H9 (cell line): Measurements from ENCODE around the gene DYNLRB2. TPM values are rescaled to one million over a fixed set of nuclear protein-coding genes. Genes with fewer than 3 reads are reported as not detected.

Experiments used
- DNase-seq: peaks from one replicate; pipeline ENCODE4 v3.0.0-alpha.2; 2017
- H2AFZ ChIP-seq: one replicate; pipeline ENCODE4 v1.6.1; 2013; ENCODE audit warnings: mild to moderate bottlenecking, low read length, control low read depth, moderate library complexity
- H2AK5ac ChIP-seq: 2 replicates; pipeline ENCODE4 v1.6.1; 2013; ENCODE audit warnings: low read length, control low read depth, mixed read lengths; ENCODE audit not compliant: insufficient read length
- H2BK120ac ChIP-seq: one replicate; pipeline ENCODE4 v1.6.1; 2013; ENCODE audit warnings: low read depth, mild to moderate bottlenecking, low read length, control low read depth, inconsistent platforms; ENCODE audit not compliant: poor library complexity, severe bottlenecking
- H2BK12ac ChIP-seq: 2 replicates; pipeline ENCODE4 v1.6.1; 2013; ENCODE audit warnings: low read length, control low read depth, mixed read lengths, low read depth; ENCODE audit not compliant: insufficient read length
- H2BK15ac ChIP-seq: 2 replicates; pipeline ENCODE4 v1.6.1; 2013; ENCODE audit warnings: low read depth, low read length, control low read depth
- H2BK20ac ChIP-seq: one replicate; pipeline ENCODE4 v1.6.1; 2013; ENCODE audit warnings: low read depth, mild to moderate bottlenecking, low read length, control low read depth, inconsistent platforms; ENCODE audit not compliant: poor library complexity, severe bottlenecking
- H2BK5ac ChIP-seq: 2 replicates; pipeline ENCODE4 v1.6.1; 2013; ENCODE audit warnings: low read length, control low read depth, mixed read lengths; ENCODE audit not compliant: insufficient read length
- H3K14ac ChIP-seq: 2 replicates; pipeline ENCODE4 v1.6.1; 2013; ENCODE audit warnings: low read length, control low read depth; ENCODE audit not compliant: insufficient read depth
- H3K18ac ChIP-seq: 2 replicates; pipeline ENCODE4 v1.6.1; 2013; ENCODE audit warnings: low read depth, mild to moderate bottlenecking, mixed read lengths, low read length, control low read depth; ENCODE audit not compliant: insufficient read length
- H3K23ac ChIP-seq: 2 replicates; pipeline ENCODE4 v1.6.1; 2013; ENCODE audit warnings: low read length, control low read depth, mixed read lengths, low read depth; ENCODE audit not compliant: insufficient read length
- H3K23me2 ChIP-seq: 2 replicates; pipeline ENCODE4 v1.6.1; 2013; ENCODE audit warnings: low read depth, mild to moderate bottlenecking, mixed read lengths, low read length, control low read depth; ENCODE audit not compliant: insufficient read length, poor library complexity, severe bottlenecking
- H3K27ac ChIP-seq: 2 replicates; pipeline ENCODE4 v1.5.1; 2013; ENCODE audit warnings: low read length, control low read depth, mixed read lengths, low read depth; ENCODE audit not compliant: insufficient read length
- H3K27me3 ChIP-seq: 2 replicates; pipeline ENCODE4 v1.6.1; 2013; ENCODE audit warnings: low read length, control low read depth, inconsistent platforms; ENCODE audit not compliant: insufficient read depth
- H3K4ac ChIP-seq: 2 replicates; pipeline ENCODE4 v1.6.1; 2013; ENCODE audit warnings: low read depth, mild to moderate bottlenecking, control low read depth, inconsistent platforms, low read length, moderate library complexity
- H3K4me1 ChIP-seq: 2 replicates; pipeline ENCODE4 v1.6.1; 2013; ENCODE audit warnings: low read length, control low read depth, inconsistent platforms; ENCODE audit not compliant: insufficient read depth
- H3K4me2 ChIP-seq: 2 replicates; pipeline ENCODE4 v1.6.1; 2013; ENCODE audit warnings: low read length, control low read depth, mixed read lengths; ENCODE audit not compliant: insufficient read length, insufficient read depth
- H3K56ac ChIP-seq: 2 replicates; pipeline ENCODE4 v1.6.1; 2013; ENCODE audit warnings: low read depth, mild to moderate bottlenecking, mixed read lengths, low read length, control low read depth; ENCODE audit not compliant: insufficient read length
- H3K79me1 ChIP-seq: 2 replicates; pipeline ENCODE4 v1.6.1; 2013; ENCODE audit warnings: low read depth, mild to moderate bottlenecking, moderate library complexity, low read length, control low read depth, inconsistent platforms; ENCODE audit not compliant: insufficient read depth, poor library complexity, severe bottlenecking
- H3K79me2 ChIP-seq: 2 replicates; pipeline ENCODE4 v1.6.1; 2013; ENCODE audit warnings: low read length, control low read depth, inconsistent platforms; ENCODE audit not compliant: insufficient read depth
- H3K9ac ChIP-seq: 2 replicates; pipeline ENCODE4 v1.6.1; 2013; ENCODE audit warnings: low read length, control low read depth, mixed read lengths; ENCODE audit not compliant: insufficient read length; ENCODE audit errors: extremely low read depth
- H3K9me3 ChIP-seq: one replicate; pipeline ENCODE4 v1.6.1; 2013; ENCODE audit warnings: low read depth, low read length, inconsistent platforms; ENCODE audit not compliant: control insufficient read depth
- H3T11ph ChIP-seq: one replicate; pipeline ENCODE4 v1.6.1; 2013; ENCODE audit warnings: mild to moderate bottlenecking, low read length, control low read depth, inconsistent platforms
- H4K20me1 ChIP-seq: one replicate; pipeline ENCODE4 v1.6.1; 2013; ENCODE audit not compliant: control insufficient read depth, insufficient read length, insufficient read depth
- H4K5ac ChIP-seq: 2 replicates; pipeline ENCODE4 v1.6.1; 2013; ENCODE audit warnings: low read depth, mild to moderate bottlenecking, mixed read lengths, low read length, control low read depth; ENCODE audit not compliant: insufficient read length
- H4K8ac ChIP-seq: replicated peaks from 2 replicates; pipeline ENCODE4 v1.6.1; 2013; ENCODE audit warnings: low read length, control low read depth, mixed read lengths, low read depth; ENCODE audit not compliant: insufficient read length
- H4K91ac ChIP-seq: 2 replicates; pipeline ENCODE4 v1.6.1; 2013; ENCODE audit warnings: low read depth, mild to moderate bottlenecking, moderate library complexity, mixed read lengths, low read length, control low read depth; ENCODE audit not compliant: insufficient read length
- H3K27ac Mint-ChIP-seq, 3 experiments: 2 replicates in 2 of 3; 3 replicates in 1 of 3; pipeline ENCODE4 v1.8.0; 2020 to 2021; ENCODE audit warnings: mixed read lengths in 3 of 3, mild to moderate bottlenecking in 1 of 3, moderate library complexity in 1 of 3
- H3K27me3 Mint-ChIP-seq: 2 replicates; pipeline ENCODE4 v1.8.0; 2021; ENCODE audit warnings: low read depth, mild to moderate bottlenecking, moderate library complexity, mixed read lengths
- H3K36me3 Mint-ChIP-seq, 3 experiments: 2 replicates in 2 of 3; 3 replicates in 1 of 3; pipeline ENCODE4 v1.8.0; 2020 to 2021; ENCODE audit warnings: low read depth in 3 of 3, mixed read lengths in 3 of 3; ENCODE audit not compliant: insufficient read depth in 1 of 3
- H3K4me1 Mint-ChIP-seq, 2 experiments: 2 replicates each; pipeline ENCODE4 v1.8.0; 2020; ENCODE audit warnings: mixed read lengths in 2 of 2
- H3K4me3 Mint-ChIP-seq, 2 experiments: 2 replicates in 1 of 2; 3 replicates in 1 of 2; pipeline ENCODE4 v1.8.0; 2020 to 2021; ENCODE audit warnings: mild to moderate bottlenecking in 2 of 2, mixed read lengths in 2 of 2, moderate library complexity in 1 of 2
- H3K9me3 Mint-ChIP-seq, 2 experiments: 2 replicates in 1 of 2; 3 replicates in 1 of 2; pipeline ENCODE4 v1.8.0; 2020; ENCODE audit warnings: mild to moderate bottlenecking in 2 of 2, mixed read lengths in 2 of 2, moderate library complexity in 1 of 2
- WGBS: extraction: QIAGEN DNeasy Blood & Tissue Kit; methylation state at CpG from one replicate; pipeline ENCODE4 v1.1.7; 2013; ENCODE audit warnings: missing lambda C conversion rate, low lambda C conversion rate, mixed read lengths; ENCODE audit not compliant: insufficient read length; ENCODE audit errors: extremely low coverage; 5-methylcytosine and 5-hydroxymethylcytosine counted together
- total RNA-seq: library from RNA; stranded (reverse); gene quantifications from 2 replicates; pipeline ENCODE4 v1.2.1, GENCODE V29; 2021
- TF ChIP-seq, protein P1 (sequence below): fragments of 200-600 bp; sonication (generic); conservative IDR thresholded peaks from 3 replicates; pipeline ENCODE4 v1.8.0; 2021; ENCODE audit warnings: antibody characterized with exemption, mild to moderate bottlenecking

Gene DYNLRB2
- total RNA-seq, 1 experiment from 2014 or later = not detected

DNA sequence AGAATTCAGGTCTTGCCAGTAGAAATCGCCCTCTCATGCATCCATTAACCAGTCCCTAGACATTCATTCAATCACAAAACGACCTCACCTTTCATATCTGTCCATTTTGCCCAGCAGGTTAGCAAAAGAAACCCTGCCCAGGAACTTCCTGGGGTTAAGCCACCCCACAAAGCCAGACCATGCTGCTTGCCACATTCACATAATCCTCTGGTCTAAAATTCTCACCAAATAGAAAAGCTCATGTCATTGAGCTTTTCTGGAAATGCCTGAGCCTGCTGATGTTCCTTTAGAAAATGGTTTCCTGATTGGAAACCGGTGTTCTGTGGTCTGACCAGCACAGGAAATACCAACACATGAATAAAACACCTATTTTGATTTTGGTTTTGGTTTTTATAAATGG lies 21.6 kb upstream of the DYNLRB2 start:
- Histone ChIP-seq H3K23me2 (no peaks in the 10 kb centered on the region), H3K79me2 (no peaks in the 10 kb centered on the region), H3K4me2 (no peak overlapping the region), H3K27ac (no peak overlapping the region), H2BK5ac (no peak overlapping the region), H3K4me1 (no peaks in the 10 kb centered on the region), H3K4ac (no peak overlapping the region), H4K20me1 (no peaks in the 10 kb centered on the region), H3K9ac (no peak overlapping the region), H3K27me3 (no peaks in the 10 kb centered on the region), H2BK120ac (no peak overlapping the region), H3T11ph (no peak overlapping the region), H3K9me3 (no peaks in the 10 kb centered on the region), H2BK12ac (no peak overlapping the region), H3K18ac (no peak overlapping the region), H3K14ac (no peak overlapping the region), H2AFZ (no peak overlapping the region), H4K5ac (no peak overlapping the region), H3K56ac (no peak overlapping the region), H3K23ac (no peak overlapping the region), H4K91ac (no peak overlapping the region), H4K8ac (no peak overlapping the region), H2AK5ac (no peak overlapping the region), H3K79me1 (no peaks in the 10 kb centered on the region), H2BK15ac (no peak overlapping the region), H2BK20ac (no peak overlapping the region)
- peaks cover 12 to 13% of the 10 kb centered on the region in 2 experiments for H3K4me1 Mint-ChIP-seq
- peaks cover 0 to 3% of the 10 kb centered on the region in 2 experiments; a peak in 2 of 5 replicates for H3K9me3 Mint-ChIP-seq
- no peaks in the 10 kb centered on the region for H3K36me3 Mint-ChIP-seq
- no peak overlapping the region for H3K27ac Mint-ChIP-seq
- no peaks in the 10 kb centered on the region for H3K27me3 Mint-ChIP-seq
- no peak overlapping the region; a peak in 1 of 5 replicates for H3K4me3 Mint-ChIP-seq
- no peak for DNase-seq
- TF ChIP-seq, protein P1, sequence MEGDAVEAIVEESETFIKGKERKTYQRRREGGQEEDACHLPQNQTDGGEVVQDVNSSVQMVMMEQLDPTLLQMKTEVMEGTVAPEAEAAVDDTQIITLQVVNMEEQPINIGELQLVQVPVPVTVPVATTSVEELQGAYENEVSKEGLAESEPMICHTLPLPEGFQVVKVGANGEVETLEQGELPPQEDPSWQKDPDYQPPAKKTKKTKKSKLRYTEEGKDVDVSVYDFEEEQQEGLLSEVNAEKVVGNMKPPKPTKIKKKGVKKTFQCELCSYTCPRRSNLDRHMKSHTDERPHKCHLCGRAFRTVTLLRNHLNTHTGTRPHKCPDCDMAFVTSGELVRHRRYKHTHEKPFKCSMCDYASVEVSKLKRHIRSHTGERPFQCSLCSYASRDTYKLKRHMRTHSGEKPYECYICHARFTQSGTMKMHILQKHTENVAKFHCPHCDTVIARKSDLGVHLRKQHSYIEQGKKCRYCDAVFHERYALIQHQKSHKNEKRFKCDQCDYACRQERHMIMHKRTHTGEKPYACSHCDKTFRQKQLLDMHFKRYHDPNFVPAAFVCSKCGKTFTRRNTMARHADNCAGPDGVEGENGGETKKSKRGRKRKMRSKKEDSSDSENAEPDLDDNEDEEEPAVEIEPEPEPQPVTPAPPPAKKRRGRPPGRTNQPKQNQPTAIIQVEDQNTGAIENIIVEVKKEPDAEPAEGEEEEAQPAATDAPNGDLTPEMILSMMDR = no peak
- WGBS = no CpG with 5 or more reads among the region's 3 CpGs
